Measurements from ENCODE around the gene ASXL3.

Gene ASXL3

GRCh38 chr18:33711514-33711913 is 133.5 kb downstream of the ASXL3 start:
- FAIRE-seq (no peak), DNase-seq (ENCODE audit: insufficient read length, low spot score) (no peak)

- FAIRE-seq, result no peak
- DNase-seq (ENCODE audit: insufficient read length, low spot score), result no peak
These were observed 134.7 kb downstream of the ASXL3 start for GRCh38 chr18:33712719-33713118.

DNA sequence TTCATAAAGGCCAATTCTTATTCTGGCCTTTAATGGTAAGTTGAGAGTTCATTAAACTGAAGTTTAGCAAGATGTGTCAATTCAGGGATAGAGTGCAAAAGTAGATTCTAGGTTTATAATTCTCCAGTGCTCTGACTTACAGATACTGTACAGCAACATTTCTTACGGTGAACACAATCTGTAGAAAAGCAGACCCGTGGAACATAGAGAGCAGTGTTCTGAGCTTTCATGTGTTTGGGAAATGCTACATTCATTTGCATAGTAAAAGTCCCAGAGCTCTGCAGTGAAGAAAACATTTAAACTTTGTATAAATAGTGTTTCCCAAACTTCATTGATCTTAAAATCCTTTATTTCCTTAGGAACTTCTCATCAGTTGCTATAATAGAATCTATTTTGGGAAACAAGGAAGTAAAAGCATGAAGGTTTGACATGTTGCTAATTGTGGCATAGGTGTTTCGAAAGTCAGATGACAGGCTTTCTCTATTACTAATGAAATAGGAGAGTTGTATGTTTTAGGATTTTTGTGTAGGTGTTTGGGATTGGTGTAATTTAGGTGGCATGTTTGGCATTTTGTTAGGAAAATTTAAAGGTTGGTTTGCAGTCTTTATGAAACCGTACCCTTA is 138.2 kb downstream of the ASXL3 start:
- FAIRE-seq (no peak), DNase-seq (ENCODE audit: insufficient read length, low spot score) (no peak)

DNA sequence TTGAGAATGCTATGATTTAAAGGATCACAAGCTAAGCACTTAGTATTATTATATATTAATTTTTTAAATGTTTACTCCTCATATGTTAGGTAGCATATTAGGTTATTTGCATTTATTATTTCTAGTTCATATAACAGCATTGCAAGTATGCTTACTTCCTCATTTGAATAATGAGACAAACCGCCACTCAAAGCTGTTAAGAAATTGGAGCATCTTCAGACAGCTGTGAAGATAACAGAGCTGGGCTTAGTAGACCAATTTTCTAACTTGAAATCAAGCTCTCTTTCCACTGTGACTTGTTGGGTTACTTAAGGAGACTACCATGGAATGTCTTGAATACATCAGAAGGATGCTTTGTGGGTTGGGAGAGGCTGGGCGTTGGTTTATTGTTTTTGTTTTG is 139.3 kb downstream of the ASXL3 start:
- no peak for FAIRE-seq
- no peak for DNase-seq (ENCODE audit: insufficient read length, low spot score)

DNA sequence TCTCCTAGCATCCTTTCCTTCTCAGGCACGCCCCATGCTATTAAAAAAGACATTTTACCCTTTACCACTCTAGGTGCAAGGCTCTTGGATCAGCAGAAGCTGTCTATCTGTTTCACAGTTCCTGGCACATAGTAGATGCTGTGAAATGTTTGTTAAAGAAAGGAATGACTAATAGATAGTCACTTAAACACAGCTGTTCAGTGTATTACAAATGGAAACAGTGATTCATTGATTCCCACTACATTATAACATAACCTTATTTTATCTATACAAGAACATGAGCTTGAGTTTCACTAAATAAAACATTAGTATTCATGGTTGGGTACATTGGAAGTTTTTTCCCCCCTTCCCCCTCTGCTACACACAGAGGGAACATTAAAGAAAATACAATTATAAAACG is 142.1 kb downstream of the ASXL3 start:
- FAIRE-seq, result no peak

DNA sequence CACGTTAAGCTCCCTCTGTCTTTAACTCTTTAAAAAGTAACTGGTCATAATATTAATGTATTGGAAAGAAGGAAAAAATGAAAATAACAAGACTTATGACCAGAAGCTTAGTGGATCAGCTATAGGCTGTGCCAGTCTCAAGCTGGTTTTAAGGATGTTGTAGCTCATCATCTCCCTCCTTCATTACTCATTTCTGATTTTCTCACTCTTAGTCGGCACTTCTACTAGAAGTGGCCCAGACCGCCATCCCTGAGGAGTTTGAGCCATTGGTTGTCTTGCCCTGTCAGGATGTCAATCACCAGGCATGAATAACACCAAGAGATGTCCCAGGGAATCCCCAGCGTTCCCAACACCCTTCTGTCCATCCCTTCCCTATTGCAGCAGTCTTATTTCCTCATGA is 151.5 kb downstream of the ASXL3 start:
- no peak for DNase-seq (ENCODE audit: insufficient read length, low spot score)
- no peak for FAIRE-seq

More for the DNA sequence above, 142.1 kb downstream of the ASXL3 start:
- DNase-seq (ENCODE audit: insufficient read length, low spot score), result no peak

GRCh38 chr18:33733376-33733775 is 155.4 kb downstream of the ASXL3 start:
- FAIRE-seq, result no peak
- no peak for DNase-seq (ENCODE audit: insufficient read length, low spot score)

DNA sequence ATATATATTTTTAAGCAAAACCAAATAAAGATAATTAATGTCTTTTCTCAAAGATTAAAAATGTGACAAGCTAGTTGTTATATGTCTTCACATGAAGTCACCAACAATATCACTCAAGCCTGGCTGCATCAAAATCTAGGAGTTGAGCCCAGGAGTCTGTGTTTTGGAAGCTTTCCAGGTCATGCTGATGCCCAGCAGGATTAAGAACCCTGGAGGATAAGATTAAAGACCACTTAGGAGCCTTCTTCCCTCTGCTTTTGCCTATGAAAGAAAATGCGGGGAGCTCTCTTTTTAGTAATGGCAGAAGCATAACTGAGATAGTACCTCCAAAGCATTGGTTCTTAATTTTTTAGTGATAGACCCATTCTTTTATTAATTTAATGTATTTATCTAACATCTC is 157.4 kb downstream of the ASXL3 start:
- FAIRE-seq, result no peak
- DNase-seq (ENCODE audit: insufficient read length, low spot score), result no peak

GRCh38 chr18:33741760-33742159 is 163.7 kb downstream of the ASXL3 start:
- FAIRE-seq, result no peak
- DNase-seq (ENCODE audit: insufficient read length, low spot score), result no peak

- DNase-seq (ENCODE audit: insufficient read length, low spot score), result no peak
- no peak for FAIRE-seq
These were observed 166.1 kb downstream of the ASXL3 start for GRCh38 chr18:33744032-33744697.

DNA sequence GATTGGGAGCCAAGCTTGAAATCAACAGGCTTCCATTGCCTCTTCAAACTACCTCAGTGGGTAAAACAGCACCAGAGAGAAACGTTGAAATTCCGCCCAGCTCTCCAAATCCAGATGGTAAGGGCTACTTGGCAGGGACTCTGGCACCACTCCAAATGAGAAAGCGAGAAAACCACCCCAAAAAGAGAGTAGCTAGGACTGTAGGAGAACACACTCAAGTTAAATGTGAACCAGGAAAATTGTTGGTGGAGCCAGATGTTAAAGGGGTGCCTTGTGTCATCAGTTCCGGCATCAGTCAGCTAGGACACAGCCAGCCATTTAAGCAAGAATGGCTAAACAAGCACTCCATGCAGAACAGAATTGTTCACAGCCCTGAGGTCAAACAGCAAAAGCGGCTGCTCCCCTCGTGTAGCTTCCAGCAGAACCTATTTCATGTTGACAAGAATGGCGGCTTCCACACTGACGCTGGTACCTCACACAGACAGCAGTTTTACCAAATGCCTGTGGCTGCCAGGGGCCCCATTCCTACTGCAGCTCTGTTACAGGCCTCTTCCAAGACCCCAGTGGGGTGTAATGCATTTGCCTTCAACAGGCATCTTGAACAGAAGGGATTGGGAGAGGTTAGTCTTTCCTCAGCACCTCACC is 167.3 kb downstream of the ASXL3 start:
- DNase-seq (ENCODE audit: insufficient read length, low spot score) (no peak), FAIRE-seq (no peak)

- no peak for FAIRE-seq
- no peak for DNase-seq (ENCODE audit: insufficient read length, low spot score)
These were observed 168.0 kb downstream of the ASXL3 start for GRCh38 chr18:33745871-33746545.

- DNase-seq (ENCODE audit: insufficient read length, low spot score) (no peak), FAIRE-seq (no peak)
These were observed 171.8 kb downstream of the ASXL3 start for GRCh38 chr18:33749834-33750233.

DNA sequence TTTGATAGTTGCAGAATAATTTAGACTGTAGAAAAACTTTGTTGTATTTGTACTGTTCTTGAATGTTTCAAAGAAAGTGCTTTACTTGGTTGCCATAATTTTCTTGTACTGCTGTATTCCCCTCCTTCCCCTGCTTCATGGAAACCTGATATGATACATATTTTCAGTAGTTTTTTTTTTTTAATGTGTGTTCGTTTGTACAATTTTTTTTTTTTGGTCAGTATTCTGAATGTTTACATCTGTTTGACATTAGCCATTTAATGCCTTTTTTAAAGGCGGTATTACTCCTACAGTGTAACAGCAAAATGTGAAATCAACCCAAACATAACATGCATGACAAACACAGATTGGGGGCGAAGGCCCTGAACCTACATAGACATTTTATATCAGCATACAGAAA is 172.3 kb downstream of the ASXL3 start:
- FAIRE-seq (no peak), DNase-seq (ENCODE audit: insufficient read length, low spot score) (no peak)

DNA sequence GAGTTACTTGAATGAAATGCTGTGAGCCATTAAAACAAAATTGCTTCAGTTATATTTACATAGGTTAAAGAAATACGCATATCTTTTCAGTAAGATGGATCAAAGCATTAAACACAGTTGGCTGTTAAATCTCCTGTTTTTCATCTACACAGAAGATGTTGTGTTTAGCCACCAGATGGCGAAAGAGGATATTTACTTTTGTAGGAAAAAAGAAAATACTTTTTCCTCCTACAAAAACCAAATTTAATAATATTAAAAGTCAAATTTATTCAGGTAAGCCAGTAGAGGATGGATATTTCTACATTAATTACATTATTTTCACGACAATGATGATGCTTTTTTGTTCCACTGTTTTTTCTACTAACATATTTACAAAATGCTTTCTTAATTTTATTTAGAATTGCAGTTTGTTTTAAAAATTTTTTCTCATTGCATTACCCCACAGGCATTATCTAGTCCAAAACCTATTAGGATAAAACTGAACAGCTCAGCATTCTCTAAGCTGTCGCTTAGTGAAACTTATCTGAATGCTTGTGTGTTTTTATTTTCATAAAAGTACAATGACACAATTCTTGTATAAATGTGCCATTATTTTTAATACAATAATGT is 173.7 kb downstream of the ASXL3 start:
- DNase-seq (ENCODE audit: insufficient read length, low spot score) (no peak), FAIRE-seq (no peak)

GRCh38 chr18:33755391-33755790 is 177.4 kb downstream of the ASXL3 start:
- no peak for FAIRE-seq
- DNase-seq (ENCODE audit: insufficient read length, low spot score), result no peak

- FAIRE-seq (no peak), DNase-seq (ENCODE audit: insufficient read length, low spot score) (no peak)
These were observed 178.0 kb downstream of the ASXL3 start for GRCh38 chr18:33755931-33756560.

GRCh38 chr18:33757037-33757436 is 179.0 kb downstream of the ASXL3 start:
- FAIRE-seq, result no peak
- DNase-seq (ENCODE audit: insufficient read length, low spot score), result no peak

DNA sequence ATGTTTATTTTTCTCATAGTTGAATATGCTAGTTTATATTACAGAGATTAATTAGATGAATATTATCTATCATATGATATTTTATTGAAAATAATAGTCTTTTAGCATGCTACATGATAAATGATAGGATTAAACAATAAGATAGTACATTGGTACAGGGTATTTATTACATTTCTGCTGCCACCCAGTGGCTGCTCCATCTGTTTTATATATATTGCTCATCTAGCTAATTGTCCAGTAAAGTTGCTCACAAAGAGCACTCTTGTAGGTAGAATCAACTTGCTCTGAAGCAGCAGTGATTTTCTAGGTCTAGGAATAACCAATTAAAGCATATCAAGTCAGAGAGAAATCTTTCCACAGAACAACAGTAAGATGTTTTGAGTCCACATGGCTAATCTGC is 183.3 kb downstream of the ASXL3 start:
- DNase-seq (ENCODE audit: insufficient read length, low spot score), result no peak
- FAIRE-seq, result no peak

GRCh38 chr18:33781429-33781828 is 203.4 kb downstream of the ASXL3 start:
- DNase-seq (ENCODE audit: insufficient read length, low spot score), result no peak
- FAIRE-seq, result no peak
